Karpas-422 (cell line): ENCODE data around the gene KRT86. TPM values are rescaled to one million over a fixed set of nuclear protein-coding genes. Genes with fewer than 3 reads are reported as not detected.

Source experiments
- DNase-seq: peaks from one replicate; pipeline ENCODE4 v3.0.0-alpha.2; 2015
- H2AFZ ChIP-seq: fragments of 200-600 bp; sonication (generic); 2 replicates; pipeline ENCODE4 v1.6.1; 2014; ENCODE audit warnings: antibody characterized with exemption, low read length, mixed read lengths
- H3K27ac ChIP-seq: fragments of 200-600 bp; sonication (generic); 2 replicates; pipeline ENCODE4 v1.5.1; 2014; ENCODE audit warnings: mild to moderate bottlenecking, low read length, moderate library complexity
- H3K27me3 ChIP-seq: fragments of 200-600 bp; sonication (generic); 2 replicates; pipeline ENCODE4 v1.6.1; 2014; ENCODE audit warnings: low read length, mixed read lengths
- H3K36me3 ChIP-seq: fragments of 200-600 bp; sonication (generic); 2 replicates; pipeline ENCODE4 v1.6.1; 2014; ENCODE audit warnings: low read length, mixed read lengths; ENCODE audit not compliant: insufficient read depth
- H3K4me1 ChIP-seq: fragments of 200-600 bp; sonication (generic); 2 replicates; pipeline ENCODE4 v1.6.1; 2014; ENCODE audit warnings: mild to moderate bottlenecking, low read length, mixed read lengths
- H3K4me2 ChIP-seq: fragments of 200-600 bp; sonication (generic); 2 replicates; pipeline ENCODE4 v1.6.1; 2014; ENCODE audit warnings: low read length, low read depth, mild to moderate bottlenecking; ENCODE audit not compliant: poor library complexity, severe bottlenecking
- H3K4me3 ChIP-seq: fragments of 200-600 bp; sonication (generic); 2 replicates; pipeline ENCODE4 v1.5.1; 2014; ENCODE audit warnings: mild to moderate bottlenecking, antibody characterized with exemption, low read length, mixed read lengths
- H3K79me2 ChIP-seq: fragments of 200-600 bp; sonication (generic); 2 replicates; pipeline ENCODE4 v1.6.1; 2014; ENCODE audit warnings: mild to moderate bottlenecking, low read length, mixed read lengths
- H3K9ac ChIP-seq: fragments of 200-600 bp; sonication (generic); 2 replicates; pipeline ENCODE4 v1.6.0; 2014; ENCODE audit warnings: low read length
- H3K9me2 ChIP-seq: fragments of 200-600 bp; sonication (generic), shearing (Covaris generic); replicated peaks from 2 replicates; pipeline ENCODE4 v1.6.0; 2014; ENCODE audit warnings: mild to moderate bottlenecking, low read length, moderate library complexity; ENCODE audit not compliant: insufficient read depth
- H3K9me3 ChIP-seq: fragments of 300-700, 200-600 bp; sonication (generic); 2 replicates; pipeline ENCODE4 v1.6.1; 2014; ENCODE audit warnings: low read length, mixed read lengths
- H4K20me1 ChIP-seq: fragments of 200-600 bp; sonication (generic); 2 replicates; pipeline ENCODE4 v1.6.1; 2014; ENCODE audit warnings: mild to moderate bottlenecking, antibody characterized with exemption, low read length, low read depth; ENCODE audit not compliant: insufficient read depth
- total RNA-seq: library from RNA; depleted of rRNA; stranded (reverse); fragments of >200 nt; shearing (Covaris generic); gene quantifications from 2 replicates; pipeline ENCODE4 v1.2.3, GENCODE V29; 2014; ENCODE audit warnings: low replicate concordance

Gene KRT86
- total RNA-seq, 1 experiment from 2014 or later: not detected

GRCh38 chr12:52243259-52243855 is 31.1 kb upstream of the KRT86 start:
- Histone ChIP-seq H3K4me1 (no peaks in the 10 kb centered on the region), H3K36me3 (no peaks in the 10 kb centered on the region), H3K27me3 (no peaks in the 10 kb centered on the region), H3K9me2 (no peaks in the 10 kb centered on the region), H2AFZ (no peak overlapping the region), H3K79me2 (no peaks in the 10 kb centered on the region), H3K27ac (no peak overlapping the region), H3K9ac (no peak overlapping the region), H3K9me3 (no peaks in the 10 kb centered on the region), H3K4me3 (no peak overlapping the region), H3K4me2 (no peak overlapping the region), H4K20me1 (peaks cover 6% of the 10 kb centered on the region; the same call in 1 of the 2 replicates)
- DNase-seq: no peak

- no peaks in the 10 kb centered on the region for H3K79me2 ChIP-seq
- no peak overlapping the region for H3K4me2 ChIP-seq
- no peaks in the 10 kb centered on the region for H3K9me3 ChIP-seq
- no peaks in the 10 kb centered on the region for H3K27me3 ChIP-seq
- peaks cover 6% of the 10 kb centered on the region; the same call in 1 of the 2 replicates for H4K20me1 ChIP-seq
- no peaks in the 10 kb centered on the region for H3K9me2 ChIP-seq
- no peak overlapping the region for H3K4me3 ChIP-seq
- H3K4me1 ChIP-seq: no peaks in the 10 kb centered on the region
- no peak overlapping the region for H3K27ac ChIP-seq
- no peak overlapping the region for H3K9ac ChIP-seq
- DNase-seq: no peak
- no peak overlapping the region for H2AFZ ChIP-seq
- H3K36me3 ChIP-seq: no peaks in the 10 kb centered on the region
Measured at GRCh38 chr12:52243856-52244614, 30.4 kb upstream of the KRT86 start.

- Histone ChIP-seq H4K20me1 (peaks cover 6% of the 10 kb centered on the region; the same call in 1 of the 2 replicates), H3K27me3 (no peaks in the 10 kb centered on the region), H3K36me3 (no peaks in the 10 kb centered on the region), H2AFZ (no peak overlapping the region), H3K4me2 (no peak overlapping the region), H3K9ac (no peak overlapping the region), H3K79me2 (no peaks in the 10 kb centered on the region), H3K4me3 (no peak overlapping the region), H3K27ac (no peak overlapping the region), H3K4me1 (no peaks in the 10 kb centered on the region), H3K9me3 (no peaks in the 10 kb centered on the region), H3K9me2 (no peaks in the 10 kb centered on the region)
- no peak for DNase-seq
Measured at GRCh38 chr12:52244615-52244994, 29.8 kb upstream of the KRT86 start.

- Histone ChIP-seq H3K9ac (no peak overlapping the region), H4K20me1 (peaks cover 6% of the 10 kb centered on the region; the same call in 1 of the 2 replicates), H3K9me3 (no peaks in the 10 kb centered on the region), H3K4me3 (no peak overlapping the region), H3K4me2 (no peak overlapping the region), H3K36me3 (no peaks in the 10 kb centered on the region), H3K27me3 (no peaks in the 10 kb centered on the region), H2AFZ (no peak overlapping the region), H3K4me1 (no peaks in the 10 kb centered on the region), H3K27ac (no peak overlapping the region), H3K9me2 (no peaks in the 10 kb centered on the region), H3K79me2 (no peaks in the 10 kb centered on the region)
- no peak for DNase-seq
Measured at GRCh38 chr12:52245259-52245961, 29.0 kb upstream of the KRT86 start.

- DNase-seq: no peak
- Histone ChIP-seq H3K36me3 (no peaks in the 10 kb centered on the region), H3K4me3 (no peak overlapping the region), H3K4me2 (no peak overlapping the region), H3K27ac (no peak overlapping the region), H3K9me2 (no peaks in the 10 kb centered on the region), H4K20me1 (peaks cover 6% of the 10 kb centered on the region; the same call in 1 of the 2 replicates), H3K79me2 (no peaks in the 10 kb centered on the region), H3K27me3 (no peaks in the 10 kb centered on the region), H2AFZ (no peak overlapping the region), H3K9ac (no peak overlapping the region), H3K4me1 (no peaks in the 10 kb centered on the region), H3K9me3 (no peaks in the 10 kb centered on the region)
Measured at GRCh38 chr12:52245962-52246569, 28.4 kb upstream of the KRT86 start.

GRCh38 chr12:52246720-52247621 is 27.5 kb upstream of the KRT86 start:
- no peaks in the 10 kb centered on the region for H3K9me3 ChIP-seq
- H3K4me3 ChIP-seq: no peak overlapping the region
- no peaks in the 10 kb centered on the region for H3K9me2 ChIP-seq
- H3K9ac ChIP-seq: no peak overlapping the region
- H2AFZ ChIP-seq: no peak overlapping the region
- H4K20me1 ChIP-seq: peaks cover 6% of the 10 kb centered on the region; the same call in 1 of the 2 replicates
- no peak overlapping the region for H3K27ac ChIP-seq
- no peaks in the 10 kb centered on the region for H3K27me3 ChIP-seq
- no peaks in the 10 kb centered on the region for H3K4me1 ChIP-seq
- no peak for DNase-seq
- no peaks in the 10 kb centered on the region for H3K36me3 ChIP-seq
- no peak overlapping the region for H3K4me2 ChIP-seq
- H3K79me2 ChIP-seq: no peaks in the 10 kb centered on the region

- DNase-seq: no peak
- Histone ChIP-seq H3K9ac (no peak overlapping the region), H3K9me3 (no peaks in the 10 kb centered on the region), H3K36me3 (no peaks in the 10 kb centered on the region), H2AFZ (no peak overlapping the region), H3K9me2 (no peaks in the 10 kb centered on the region), H4K20me1 (peaks cover 6% of the 10 kb centered on the region; the same call in 1 of the 2 replicates), H3K27me3 (no peaks in the 10 kb centered on the region), H3K4me1 (no peaks in the 10 kb centered on the region), H3K79me2 (no peaks in the 10 kb centered on the region), H3K4me2 (no peak overlapping the region), H3K27ac (no peak overlapping the region), H3K4me3 (no peak overlapping the region)
Measured at GRCh38 chr12:52247622-52248540, 26.6 kb upstream of the KRT86 start.
